ENCODE data around the gene CDIP1.

DNA sequence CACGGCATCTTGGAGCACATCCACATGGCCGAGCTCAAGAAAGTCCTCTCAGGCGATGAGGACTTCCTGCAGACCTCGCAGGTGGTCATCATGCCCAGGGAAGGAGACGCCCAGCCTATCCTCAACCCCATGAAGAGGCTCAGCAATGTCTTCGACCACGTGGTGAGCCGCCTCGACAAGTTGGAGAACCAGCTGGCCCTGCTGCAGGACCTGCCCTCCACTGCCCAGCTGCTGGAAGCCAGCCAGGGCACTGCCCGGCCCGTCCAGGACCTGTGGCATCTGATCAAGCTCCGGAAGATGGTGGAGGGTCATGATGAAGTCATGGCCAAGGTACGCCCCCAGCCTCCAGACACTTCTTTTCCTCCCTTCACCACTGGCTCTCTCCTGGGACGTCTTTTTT, 18.0 kb upstream of the CDIP1 start:
- no peak for TF ChIP-seq YY1 (IDR thresholded peaks at IDR 0.05; ENCODE audit: insufficient read depth, insufficient read length)
- no peak for TF ChIP-seq SUZ12 (IDR thresholded peaks at IDR 0.05; ENCODE audit: extremely low read depth, insufficient read depth, insufficient read length)
